Upper lobe of left lung (tissue), 6 donors: ENCODE results near the gene MAP6D1. TPM values are rescaled to one million over a fixed set of nuclear protein-coding genes. Genes with fewer than 3 reads are reported as not detected.

ENCODE experiments used
- ATAC-seq, 2 donors: fragments of 200-7000 bp; cut with Tn5 transposase; one replicate each; pipeline ENCODE4 v1.9.1; 2022; ENCODE audit warnings: mild to moderate bottlenecking in 2 of 2, moderate library complexity in 2 of 2; ENCODE audit not compliant: low FRiP score in 2 of 2
- DNase-seq, 2 donors: peaks; one replicate each; pipeline ENCODE4 v3.0.0-alpha.2; 2019 to 2020
- H3K27ac ChIP-seq, 4 donors: fragments of 200-600 bp; sonication (generic); one replicate each; pipeline ENCODE4 v1.5.1; 2016 to 2019
- H3K27me3 ChIP-seq, 4 donors: fragments of 200-600 bp; sonication (generic); one replicate each; pipeline ENCODE4 v1.5.1; 2017 to 2019
- H3K36me3 ChIP-seq, 4 donors: fragments of 200-600 bp; sonication (generic); one replicate each; pipeline ENCODE4 v1.5.1; 2016 to 2019
- H3K4me1 ChIP-seq, 4 donors: fragments of 200-600 bp; sonication (generic); one replicate each; pipeline ENCODE4 v1.5.1; 2018 to 2019
- H3K4me3 ChIP-seq, 4 donors: fragments of 200-600 bp; sonication (generic); one replicate each; pipeline ENCODE4 v1.5.1; 2017 to 2019; ENCODE audit warnings: mild to moderate bottlenecking in 2 of 4, moderate library complexity in 1 of 4
- H3K9me3 ChIP-seq, 4 donors: fragments of 200-600 bp; sonication (generic); one replicate each; pipeline ENCODE4 v1.5.1; 2018 to 2019
- EP300 ChIP-seq, 4 donors: sonication (generic); formaldehyde crosslinking; IDR thresholded peaks; one replicate each; pipeline ENCODE4 v1.5.1; 2017; ENCODE audit warnings: antibody characterized with exemption in 4 of 4, control low read depth in 2 of 4
- POLR2A ChIP-seq, 4 donors: fragments of 450-650 bp; IDR thresholded peaks; one replicate each; pipeline ENCODE4 v1.5.1; 2016 to 2017; ENCODE audit warnings: antibody characterized with exemption in 4 of 4, mild to moderate bottlenecking in 2 of 4
- POLR2AphosphoS5 ChIP-seq, 2 donors: sonication (generic); formaldehyde crosslinking; IDR thresholded peaks; one replicate each; pipeline ENCODE4 v1.5.1; 2017; ENCODE audit warnings: antibody characterized with exemption in 2 of 2
- WGBS, 2 donors: methylation state at CpG; one replicate each; pipeline ENCODE4 v1.1.5; 2017 to 2018; 5-methylcytosine and 5-hydroxymethylcytosine counted together
- total RNA-seq, 6 donors: library from RNA; depleted of rRNA in 4 of 6; stranded (reverse); fragments of >200 nt in 4 of 6; gene quantifications; one replicate each; pipeline versions ENCODE4 v1.1.0 to v1.2.1, GENCODE V29; 2016 to 2021
- TF ChIP-seq, protein P1 (sequence below), 6 experiments: fragments of 450-650 bp in 4 of 6; fragments of 200-600 bp in 2 of 6; sonication (generic) in 2 of 6; IDR thresholded peaks; one replicate each; pipeline ENCODE4 v1.5.1; 2016 to 2019; ENCODE audit warnings: antibody characterized with exemption in 6 of 6
- donor health status: DM: no; HTN: no; CAD: no; lungs with moderate emphysema.
- donor health status: DM: no; HTN: yes; CAD: no; lungs with severe emphysema.

The MAP6D1 gene
- total RNA-seq, result 1 to 10 TPM in 4 of 6 donors, under 1 TPM in 1, not detected in 1; 0.89 to 2.8 (median 2.1) TPM

DNA sequence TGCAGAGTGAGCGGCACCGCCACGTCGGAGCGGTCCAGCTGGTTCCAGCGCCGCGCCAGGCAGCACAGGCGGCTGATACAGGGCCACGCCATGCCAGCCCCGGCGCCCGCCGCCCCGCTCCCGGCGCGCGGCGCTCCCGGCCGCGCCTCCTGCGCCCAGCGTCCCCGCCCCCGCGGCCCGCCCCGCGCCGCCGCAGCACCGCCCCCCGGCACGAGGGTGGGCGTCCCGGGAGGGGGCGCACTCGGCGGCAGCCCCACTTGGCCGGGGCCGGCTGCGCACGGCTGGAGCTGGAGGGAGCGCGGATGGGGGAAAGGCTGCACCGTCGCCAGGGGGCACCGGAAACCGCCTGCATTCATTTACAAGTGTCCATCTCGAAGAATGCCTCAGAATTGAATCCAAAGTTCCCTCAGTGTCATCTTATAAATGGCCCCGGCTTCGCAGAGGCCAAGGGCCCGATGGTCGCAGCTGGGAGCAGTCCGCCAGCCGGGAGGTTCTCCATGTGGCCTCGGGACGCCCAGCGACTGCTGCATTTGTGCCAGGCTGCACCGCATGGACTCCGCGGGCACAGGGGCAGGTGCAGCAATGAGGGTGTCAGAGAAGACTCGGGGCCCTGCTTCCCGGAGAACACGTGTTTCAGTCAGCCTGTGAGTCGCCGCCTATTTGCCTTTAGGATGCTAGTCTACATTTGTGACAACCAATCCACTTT is at the start of gene MAP6D1:
Gene MAP6D1 (minus strand): TSS at position 122 of the 706 bp plus-strand sequence. CDS start 30 bp downstream, at position 92.
- Histone ChIP-seq H3K27me3 (no peaks in the 10 kb centered on the region), H3K9me3 (no peaks in the 10 kb centered on the region), H3K4me3 (peak within 1 kb of the TSS; percentile 52 to 73 (median 68)), H3K4me1 (peaks cover 9 to 19% (median 14%) of the 10 kb centered on the region in 4 donors), H3K36me3 (peaks cover 4 to 29% (median 16%) of the 10 kb centered on the region in 4 donors), H3K27ac (peak within 1 kb of the TSS in 1 of 4 donors; percentile 63)
- no peak for TF ChIP-seq POLR2AphosphoS5 (IDR thresholded peaks at IDR 0.05)
- TF ChIP-seq, protein P1, sequence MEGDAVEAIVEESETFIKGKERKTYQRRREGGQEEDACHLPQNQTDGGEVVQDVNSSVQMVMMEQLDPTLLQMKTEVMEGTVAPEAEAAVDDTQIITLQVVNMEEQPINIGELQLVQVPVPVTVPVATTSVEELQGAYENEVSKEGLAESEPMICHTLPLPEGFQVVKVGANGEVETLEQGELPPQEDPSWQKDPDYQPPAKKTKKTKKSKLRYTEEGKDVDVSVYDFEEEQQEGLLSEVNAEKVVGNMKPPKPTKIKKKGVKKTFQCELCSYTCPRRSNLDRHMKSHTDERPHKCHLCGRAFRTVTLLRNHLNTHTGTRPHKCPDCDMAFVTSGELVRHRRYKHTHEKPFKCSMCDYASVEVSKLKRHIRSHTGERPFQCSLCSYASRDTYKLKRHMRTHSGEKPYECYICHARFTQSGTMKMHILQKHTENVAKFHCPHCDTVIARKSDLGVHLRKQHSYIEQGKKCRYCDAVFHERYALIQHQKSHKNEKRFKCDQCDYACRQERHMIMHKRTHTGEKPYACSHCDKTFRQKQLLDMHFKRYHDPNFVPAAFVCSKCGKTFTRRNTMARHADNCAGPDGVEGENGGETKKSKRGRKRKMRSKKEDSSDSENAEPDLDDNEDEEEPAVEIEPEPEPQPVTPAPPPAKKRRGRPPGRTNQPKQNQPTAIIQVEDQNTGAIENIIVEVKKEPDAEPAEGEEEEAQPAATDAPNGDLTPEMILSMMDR (IDR thresholded peaks at IDR 0.05), result peak in 2 of 6 experiments; percentile 14 to 33
- TF ChIP-seq EP300 (IDR thresholded peaks at IDR 0.05), result no peak
- peak in 1 of 2 donors; percentile 76 for ATAC-seq
- peak in 1 of 2 donors; percentile 90 for DNase-seq
- 7 to 11% methylated on average over 8 to 29 of the region's 69 CpGs for WGBS, 2 donors

DNA sequence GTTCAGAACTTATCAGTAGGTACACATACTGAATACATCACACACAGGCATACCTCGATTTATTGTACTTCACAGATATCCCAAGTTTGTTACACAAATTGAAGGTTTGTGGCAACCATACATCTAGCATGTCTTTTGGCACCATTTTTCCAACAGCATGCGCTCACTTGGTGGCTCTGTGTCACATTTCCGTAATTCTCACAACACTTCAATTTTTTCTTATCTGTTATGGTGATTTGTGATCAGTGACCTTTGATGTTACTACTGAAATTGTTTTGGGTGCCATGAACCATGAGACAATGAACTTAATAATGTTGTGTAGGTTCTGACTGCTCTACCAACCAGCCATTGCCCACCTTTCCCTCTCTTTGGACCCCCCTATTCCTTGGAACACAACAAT is 48.5 kb upstream of the MAP6D1 start:
- WGBS, 2 donors, result 78 to 93% methylated on average over 3 of the region's 3 CpGs
- Histone ChIP-seq H3K36me3 (no peaks in the 10 kb centered on the region), H3K4me3 (no peak overlapping the region), H3K9me3 (no peaks in the 10 kb centered on the region), H3K4me1 (peaks cover 9 to 23% (median 15%) of the 10 kb centered on the region in 4 donors), H3K27ac (no peak overlapping the region), H3K27me3 (no peaks in the 10 kb centered on the region)
- ATAC-seq, result no peak
- no peak for TF ChIP-seq POLR2AphosphoS5 (IDR thresholded peaks at IDR 0.05)
- TF ChIP-seq, protein P1 (IDR thresholded peaks at IDR 0.05), result no peak
- no peak for TF ChIP-seq POLR2A (IDR thresholded peaks at IDR 0.05)
- no peak for TF ChIP-seq EP300 (IDR thresholded peaks at IDR 0.05)
- no peak for DNase-seq

DNA sequence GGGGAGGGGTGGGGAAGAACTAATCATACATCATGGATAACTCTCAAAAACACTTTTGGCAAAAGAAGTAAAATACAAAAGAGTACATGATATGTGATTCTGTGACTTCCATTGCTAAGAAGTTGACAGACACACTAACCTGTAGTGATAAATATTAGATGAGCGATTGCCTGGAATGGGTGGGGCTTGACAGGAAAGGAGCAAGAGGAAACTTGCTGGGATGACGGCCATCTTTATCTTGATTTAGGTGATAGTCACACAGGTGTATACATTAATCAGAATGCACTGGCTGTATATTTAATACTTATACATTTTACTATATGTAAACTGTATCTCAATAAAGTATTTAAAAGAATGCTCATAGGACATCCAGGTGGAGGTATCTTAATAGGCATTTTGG is 46.2 kb upstream of the MAP6D1 start:
- Histone ChIP-seq H3K4me3 (no peak overlapping the region), H3K4me1 (peaks cover 0 to 11% (median 9%) of the 10 kb centered on the region in 4 donors), H3K27me3 (no peaks in the 10 kb centered on the region), H3K27ac (no peak overlapping the region), H3K9me3 (no peaks in the 10 kb centered on the region), H3K36me3 (peaks cover 2 to 14% (median 9%) of the 10 kb centered on the region in 4 donors)
- 68 to 70% methylated on average over 2 of the region's 2 CpGs for WGBS, 2 donors
- TF ChIP-seq, protein P1 (IDR thresholded peaks at IDR 0.05), result no peak
- TF ChIP-seq POLR2A (IDR thresholded peaks at IDR 0.05), result no peak
- no peak for TF ChIP-seq EP300 (IDR thresholded peaks at IDR 0.05)
- TF ChIP-seq POLR2AphosphoS5 (IDR thresholded peaks at IDR 0.05), result no peak
- DNase-seq, result no peak
- ATAC-seq, result no peak

DNA sequence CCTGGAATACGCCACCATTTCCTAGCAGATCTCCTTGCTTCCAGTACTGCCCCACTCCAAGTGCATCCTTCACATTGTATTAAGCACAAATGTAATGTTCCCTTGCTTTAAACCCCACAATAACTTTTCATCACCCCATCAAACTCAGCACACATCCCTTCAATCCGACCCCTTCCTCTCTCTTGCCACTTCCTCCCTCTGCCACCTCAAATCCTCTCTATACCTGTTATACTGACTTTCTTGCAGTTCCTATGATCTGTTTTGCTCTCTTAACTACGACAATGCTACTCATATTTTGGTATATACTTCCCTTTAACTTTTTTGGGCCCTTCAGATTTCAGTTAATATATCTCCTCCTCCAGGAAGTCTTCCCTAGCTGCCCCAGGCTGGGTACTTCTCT is 45.2 kb upstream of the MAP6D1 start:
- H3K36me3 ChIP-seq, result peaks cover 2 to 23% (median 16%) of the 10 kb centered on the region in 4 donors
- H3K4me3 ChIP-seq, result no peak overlapping the region
- DNase-seq, result no peak
- H3K9me3 ChIP-seq, result no peaks in the 10 kb centered on the region
- no peaks in the 10 kb centered on the region for H3K27me3 ChIP-seq
- ATAC-seq, result no peak
- no peak for TF ChIP-seq POLR2AphosphoS5 (IDR thresholded peaks at IDR 0.05)
- H3K27ac ChIP-seq, result no peak overlapping the region
- WGBS, 2 donors, result 72 to 84% methylated on average over 3 of the region's 3 CpGs
- peaks cover 0 to 10% (median 4%) of the 10 kb centered on the region in 4 donors for H3K4me1 ChIP-seq

DNA sequence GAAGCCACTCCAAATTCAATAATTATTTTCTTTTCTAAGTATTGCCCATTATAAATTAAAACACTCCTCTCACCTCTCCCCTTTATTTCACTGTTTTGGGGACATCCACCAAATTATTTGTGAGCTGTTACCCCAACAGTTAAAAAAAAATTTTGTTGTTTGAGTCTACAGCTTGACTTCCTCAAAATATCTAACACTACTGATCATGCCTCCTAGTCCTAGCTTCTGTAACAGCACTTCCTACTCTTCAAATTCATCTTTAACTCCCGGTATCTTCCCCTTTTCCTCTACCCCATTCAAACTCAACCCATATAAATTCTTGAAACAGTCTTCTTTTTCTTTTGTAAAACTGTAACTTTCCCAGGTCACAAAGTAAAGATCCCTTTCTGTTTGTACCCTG is 43.4 kb upstream of the MAP6D1 start:
- Histone ChIP-seq H3K4me3 (no peak overlapping the region), H3K27me3 (no peaks in the 10 kb centered on the region), H3K9me3 (no peaks in the 10 kb centered on the region), H3K4me1 (peaks cover 0 to 3% (median 1%) of the 10 kb centered on the region in 4 donors), H3K27ac (no peak overlapping the region), H3K36me3 (peaks cover 2 to 39% (median 26%) of the 10 kb centered on the region in 4 donors)
- WGBS, 2 donors, result 62 to 74% methylated on average over 1 of the region's 1 CpG
- ATAC-seq (peak in 1 of 2 donors; percentile 46), DNase-seq (no peak)
- TF ChIP-seq, protein P1 (IDR thresholded peaks at IDR 0.05), result no peak
- no peak for TF ChIP-seq POLR2AphosphoS5 (IDR thresholded peaks at IDR 0.05)
- TF ChIP-seq EP300 (IDR thresholded peaks at IDR 0.05), result no peak
- TF ChIP-seq POLR2A (IDR thresholded peaks at IDR 0.05), result no peak
